DMS79 (cell line): ENCODE results near the gene RPF1.
"Not testable (repeated sequence)": the region's sequence is repeated elsewhere in the genome, so short reads cannot be mapped to it uniquely, and the experiment has no call there.

Experiments used
- DNase-seq: peaks from one replicate; lab custom pipeline; 2025; lab: John Stamatoyannopoulos, UW

The RPF1 gene

DNA sequence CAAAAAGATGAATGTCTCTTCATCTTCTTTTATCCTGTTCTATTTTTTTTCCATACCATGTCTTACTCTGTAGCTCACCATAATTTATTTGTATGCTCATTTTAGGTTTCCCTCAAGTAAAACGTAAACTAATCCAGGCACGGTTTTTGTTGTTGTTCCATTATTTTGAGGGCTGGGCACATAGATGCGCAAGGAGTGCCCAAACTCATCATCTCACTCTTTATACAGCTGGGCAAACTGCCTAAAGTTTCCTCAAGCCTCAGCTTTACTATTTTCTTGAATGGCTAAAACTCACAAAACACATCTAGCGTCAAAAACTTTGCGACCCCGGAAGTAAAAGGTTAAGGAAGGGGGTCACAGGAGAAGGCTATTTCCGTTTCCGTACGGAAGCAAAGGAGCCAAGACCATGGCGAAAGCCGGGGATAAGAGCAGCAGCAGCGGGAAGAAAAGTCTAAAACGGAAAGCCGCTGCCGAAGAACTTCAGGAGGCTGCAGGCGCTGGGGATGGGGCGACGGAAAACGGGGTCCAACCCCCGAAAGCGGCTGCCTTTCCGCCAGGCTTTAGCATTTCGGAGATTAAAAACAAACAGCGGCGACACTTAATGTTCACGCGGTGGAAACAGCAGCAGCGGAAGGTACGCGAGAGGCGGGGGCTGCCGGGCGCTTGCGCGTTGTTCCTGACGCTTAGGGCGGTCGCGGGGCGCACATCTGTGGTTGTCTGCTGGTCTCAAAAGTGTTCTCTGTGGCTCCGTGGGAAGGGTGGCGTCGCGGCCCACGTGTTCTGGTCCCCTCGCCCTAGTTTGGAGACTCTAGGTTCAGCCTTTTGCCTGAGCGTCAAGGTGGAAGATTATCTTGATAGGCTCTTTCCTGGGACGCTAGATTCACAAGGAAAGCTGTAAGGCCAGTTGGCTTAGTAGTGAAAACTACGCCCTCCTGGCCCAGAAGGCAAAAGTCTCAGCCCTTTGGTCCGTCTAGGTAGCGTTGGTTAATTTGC, at the start of gene RPF1:
TSS of gene RPF1 (plus strand) at position 391 of the 993 bp plus-strand sequence. CDS start at position 407, 16 bp downstream.
- DNase-seq: peak; percentile 56

DNA sequence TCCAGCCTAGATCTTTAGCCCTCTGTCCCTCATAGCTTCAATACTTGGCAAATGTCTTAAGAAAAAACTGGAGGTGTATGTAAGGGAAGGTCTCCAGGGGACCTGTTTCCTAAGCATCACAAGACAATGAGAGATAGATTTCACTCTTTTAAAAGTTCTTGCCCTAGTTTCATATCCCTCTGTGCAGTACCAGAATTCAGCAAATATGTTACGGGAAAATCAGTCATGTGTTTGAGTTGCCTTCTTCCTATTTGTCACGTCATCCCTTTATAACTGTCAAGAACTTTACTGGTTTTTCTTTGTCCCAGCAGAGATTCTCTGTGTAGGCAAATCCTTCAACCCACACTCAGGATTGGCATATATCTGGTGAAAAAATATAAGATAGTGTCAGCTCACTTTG, 48.5 kb upstream of the RPF1 start:
- no peak for DNase-seq

- DNase-seq: peak; percentile 42
These were observed 45.6 kb upstream of the RPF1 start for GRCh38 chr1:84433258-84434080.

GRCh38 chr1:84434081-84434769, 44.8 kb upstream of the RPF1 start:
- no peak for DNase-seq

DNA sequence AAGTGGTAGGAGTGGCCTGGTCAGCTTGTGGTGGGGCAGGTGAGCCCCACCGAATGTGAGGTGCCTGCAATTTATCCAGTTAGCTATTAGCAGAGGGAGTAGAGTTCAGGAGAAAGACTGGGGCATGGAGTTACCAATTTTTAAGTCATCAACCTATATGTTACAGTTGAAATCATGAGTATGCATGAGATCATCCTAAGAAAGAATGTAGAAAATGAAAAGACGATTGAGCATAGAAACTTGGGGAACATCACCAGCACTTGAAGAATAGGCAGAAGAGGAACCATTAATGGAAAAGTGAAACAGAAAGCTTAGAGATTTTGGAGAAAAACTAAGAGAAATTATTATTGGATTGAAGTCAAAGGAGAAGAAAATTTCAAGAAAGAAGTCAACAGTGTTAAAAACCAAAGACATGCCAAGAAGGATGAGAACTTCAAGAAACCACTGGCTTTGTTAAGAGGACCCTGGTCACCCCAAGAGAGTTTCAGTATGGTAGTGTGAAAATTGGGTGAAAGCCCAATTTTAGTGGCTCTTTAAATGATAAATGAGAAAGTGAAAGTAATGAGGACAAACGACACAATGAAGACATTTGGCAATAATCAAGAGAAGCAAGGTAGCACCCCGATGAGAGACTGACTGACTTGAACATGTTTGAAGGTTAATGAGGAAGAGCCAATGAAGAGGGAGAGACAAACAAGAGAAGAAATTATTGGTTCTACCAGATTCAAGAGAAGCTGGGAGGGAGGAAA, 44.1 kb upstream of the RPF1 start:
- no peak for DNase-seq

- no peak for DNase-seq
These were observed 42.0 kb upstream of the RPF1 start for GRCh38 chr1:84436876-84437655.

DNA sequence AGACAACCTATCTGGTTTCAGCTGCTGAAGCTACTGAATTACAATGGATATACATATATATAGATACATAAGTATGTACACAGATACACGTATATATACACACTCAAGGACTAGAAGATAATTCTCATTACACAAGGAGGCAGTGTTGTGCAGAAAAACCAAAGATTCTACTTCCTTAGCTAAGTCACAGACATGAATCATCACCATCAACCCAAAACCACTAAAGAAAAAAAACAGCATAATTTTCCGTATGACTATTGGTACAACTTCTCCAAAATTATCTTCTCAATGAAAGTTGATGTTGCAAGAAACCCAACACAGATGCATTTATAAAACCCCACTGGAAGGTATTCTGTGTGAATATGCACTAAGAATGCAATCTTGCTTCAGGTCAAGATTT, 36.8 kb upstream of the RPF1 start:
- no peak for DNase-seq

GRCh38 chr1:84442747-84443646, 36.1 kb upstream of the RPF1 start:
- not testable (repeated sequence) for DNase-seq

DNA sequence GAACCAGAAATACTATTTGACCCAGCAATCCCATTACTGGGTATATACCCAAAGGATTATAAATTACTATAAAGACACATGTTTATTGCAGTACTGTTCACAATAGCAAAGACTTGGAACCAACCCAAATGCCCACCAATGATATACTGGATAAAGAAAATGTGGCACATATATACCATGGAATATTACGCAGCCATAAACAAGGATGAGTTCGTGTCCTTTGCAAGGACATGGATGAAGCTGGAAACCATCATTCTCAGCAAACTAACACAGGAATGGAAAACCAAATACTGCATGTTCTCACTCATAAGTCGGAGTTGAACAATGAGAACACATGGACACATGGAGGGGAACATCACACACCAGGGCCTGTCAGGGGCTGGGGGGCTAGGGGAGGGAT, 30.4 kb upstream of the RPF1 start:
- DNase-seq: not testable (repeated sequence)

DNA sequence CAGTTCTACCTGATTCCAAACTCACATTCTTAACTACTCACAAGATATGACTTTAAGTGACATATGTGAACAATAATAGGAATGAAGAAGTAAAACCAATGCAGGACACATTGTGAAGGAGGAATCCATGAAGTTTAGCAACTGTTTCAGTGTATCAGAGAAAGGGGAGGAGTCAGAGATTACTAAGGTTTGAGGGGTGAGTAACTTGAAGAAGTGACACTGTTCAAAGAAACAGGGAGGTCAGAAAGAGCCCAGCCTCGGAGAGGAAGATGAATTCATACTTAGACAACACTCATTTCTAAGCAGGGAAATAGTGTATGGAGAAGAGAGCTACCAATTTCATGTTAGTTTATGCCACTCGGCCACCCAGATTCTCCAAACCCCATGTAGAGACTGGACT, 28.2 kb upstream of the RPF1 start:
- no peak for DNase-seq

DNA sequence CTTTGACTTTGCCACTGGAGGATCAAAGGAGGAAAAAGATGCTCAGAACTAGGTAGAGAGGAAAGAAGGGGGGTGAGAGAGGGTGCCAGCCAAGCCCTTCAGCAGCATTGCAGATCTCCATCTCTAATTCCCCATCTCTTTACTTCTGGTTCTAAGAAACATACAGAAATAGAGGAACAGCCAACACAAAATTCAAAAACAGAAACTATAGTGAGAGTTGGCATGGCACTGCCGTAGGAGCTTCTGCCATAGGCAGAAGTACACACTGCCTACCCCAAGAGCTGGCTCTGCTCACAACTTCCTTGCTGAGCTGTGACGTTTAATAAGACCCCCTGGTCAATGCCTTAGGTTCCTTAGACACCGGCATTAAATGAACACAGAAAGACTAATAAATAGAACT, 26.6 kb upstream of the RPF1 start:
- DNase-seq: no peak

- DNase-seq: no peak
These were observed 16.9 kb upstream of the RPF1 start for GRCh38 chr1:84462118-84462517.

DNA sequence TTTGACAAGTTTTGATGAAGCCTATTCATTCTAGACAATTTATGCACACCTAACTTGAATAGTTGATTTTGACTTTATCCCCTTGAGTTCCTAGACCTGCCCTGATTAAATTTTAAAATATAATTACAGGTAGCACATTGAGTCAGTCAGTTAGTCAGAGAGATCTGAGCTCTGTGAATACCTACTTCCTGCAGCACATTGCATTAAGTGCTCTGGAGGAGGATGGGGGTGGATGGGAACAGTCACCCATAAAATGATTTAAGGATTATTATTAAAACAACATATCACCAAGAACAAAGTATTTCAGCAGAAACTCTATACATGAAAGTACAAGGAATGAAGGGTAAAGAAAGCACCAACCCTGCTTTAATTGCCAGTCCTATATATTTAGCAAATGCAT, 11.8 kb upstream of the RPF1 start:
- no peak for DNase-seq

DNA sequence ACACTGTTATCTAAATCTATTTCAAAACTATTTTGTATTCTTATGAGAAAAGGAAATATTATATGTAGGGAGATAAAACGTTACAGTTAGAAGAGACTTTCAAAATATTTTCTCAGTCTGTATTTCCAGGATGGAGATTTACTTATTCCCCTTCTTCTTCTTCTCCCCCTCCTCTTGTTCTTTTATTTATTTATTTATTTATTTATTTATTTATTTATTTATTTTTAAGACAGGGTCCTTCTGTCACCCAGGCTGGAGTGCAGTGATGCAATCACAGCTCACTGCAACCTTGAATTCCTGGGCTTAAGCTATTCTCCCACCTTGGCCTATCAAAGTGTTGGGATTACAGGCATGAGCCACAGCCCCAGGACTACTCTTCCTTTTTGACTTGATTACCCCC, 2.8 kb upstream of the RPF1 start:
- DNase-seq: no peak

GRCh38 chr1:84479998-84480397, 932 bp downstream of the RPF1 start:
- DNase-seq: no peak

DNA sequence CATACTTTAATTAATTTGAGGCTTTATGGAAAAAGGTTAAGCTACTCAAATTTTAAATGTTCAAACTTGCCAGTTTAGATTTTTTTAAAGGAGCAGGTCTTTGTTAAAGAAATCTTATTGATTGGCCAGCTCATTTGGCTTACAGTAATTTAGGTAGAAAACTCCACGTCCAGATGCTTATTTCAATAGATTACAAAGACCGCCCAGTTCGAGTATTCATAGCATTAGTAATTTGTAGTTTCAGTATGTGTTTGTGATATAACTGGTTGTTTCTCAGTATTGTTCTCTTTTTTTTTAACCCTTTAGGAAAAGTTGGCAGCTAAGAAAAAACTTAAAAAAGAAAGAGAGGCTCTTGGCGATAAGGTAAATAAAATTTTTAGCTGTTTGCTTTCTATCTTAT, 1.6 kb downstream of the RPF1 start:
- DNase-seq: no peak

- DNase-seq: no peak
These were observed 2.3 kb downstream of the RPF1 start for GRCh38 chr1:84481317-84481716.

DNA sequence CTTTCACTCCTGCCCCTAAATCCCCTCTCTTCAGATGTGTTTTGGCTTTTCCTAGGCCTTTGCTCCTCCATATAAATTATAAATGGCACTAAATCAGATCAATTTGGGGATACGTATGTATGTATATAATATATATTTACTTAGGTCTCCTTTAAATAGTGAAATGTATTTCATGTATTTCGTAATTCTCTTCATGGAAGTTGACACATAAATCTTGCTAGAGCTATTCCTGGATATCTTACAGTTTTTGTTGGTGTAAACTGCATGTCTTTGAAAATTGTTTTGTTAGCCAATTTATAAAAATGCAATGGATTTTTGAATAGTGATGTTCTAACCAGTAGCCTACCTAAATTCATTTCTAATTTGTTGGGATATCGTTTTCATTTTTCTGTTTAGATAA, 9.0 kb downstream of the RPF1 start:
- DNase-seq: no peak

DNA sequence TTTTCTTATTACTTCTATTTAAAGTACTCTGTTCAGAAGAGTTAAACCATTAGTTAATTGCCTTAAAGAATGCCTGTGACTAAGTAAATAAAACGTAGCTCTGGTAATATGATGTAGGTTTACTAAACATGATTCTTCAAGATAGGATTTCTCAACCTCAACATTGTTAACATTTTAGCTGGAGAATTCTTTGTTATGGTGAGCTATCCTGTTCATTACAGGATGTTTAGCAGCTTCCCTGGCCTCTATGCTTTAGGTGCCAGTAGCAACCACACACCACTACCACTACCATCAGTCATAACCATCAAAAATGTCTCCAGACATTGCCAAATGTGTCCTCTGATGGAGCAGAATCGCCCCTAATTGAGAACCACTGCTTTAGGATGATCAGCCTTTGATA, 10.7 kb downstream of the RPF1 start:
- DNase-seq: no peak

DNA sequence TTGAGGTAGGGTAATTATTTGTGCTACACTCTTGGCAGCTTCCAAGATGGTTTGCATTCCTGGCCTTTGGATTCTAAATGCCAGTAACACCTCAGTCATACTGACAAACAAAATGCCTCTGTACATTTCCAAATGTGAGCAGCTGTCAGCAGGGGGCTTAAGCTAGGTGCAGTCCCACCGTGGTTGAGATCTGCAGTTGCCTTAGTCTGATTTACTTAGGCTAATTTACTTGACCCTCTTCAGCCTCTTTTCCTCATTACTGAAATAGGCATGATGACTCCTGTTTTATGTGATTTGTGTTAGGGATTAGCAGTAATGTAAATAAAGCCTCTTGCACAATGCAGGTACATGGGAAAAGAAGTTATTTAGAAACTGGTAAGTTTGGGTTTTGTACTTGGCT, 13.7 kb downstream of the RPF1 start:
- DNase-seq: no peak
